PC-3 (cell line): ENCODE results near the gene TEF.

Experiments
- CTCF ChIP-seq: fragments of 300-600 bp; sonication (generic); conservative IDR thresholded peaks from 2 replicates; pipeline ENCODE4 v1.5.1; 2017; ENCODE audit warnings: antibody characterized with exemption, low read depth, mild to moderate bottlenecking, low read length
- EZH2 ChIP-seq: fragments of 300-600 bp; sonication (generic); IDR thresholded peaks from one replicate; pipeline ENCODE4 v1.6.1; 2017; ENCODE audit warnings: antibody characterized with exemption, mild to moderate bottlenecking, low read length; ENCODE audit not compliant: unreplicated experiment

GRCh38 chr22:41417622-41418390, 36.1 kb downstream of the TEF start:
- TF ChIP-seq CTCF (no peak), EZH2 (no peak)
